Sciatic nerve (tissue), 2 donors: Measurements from ENCODE around the gene REEP6. TPM values are rescaled to one million over a fixed set of nuclear protein-coding genes. Genes with fewer than 3 reads are reported as not detected.

Experiments used
- ATAC-seq: fragments of 200-7000 bp; cut with Tn5 transposase; one replicate; pipeline ENCODE4 v1.9.1; 2020; ENCODE audit warnings: mild to moderate bottlenecking, moderate library complexity
- DNase-seq: peaks from one replicate; pipeline ENCODE4 v3.0.0-alpha.2; 2020; ENCODE audit warnings: low spot score
- intact Hi-C: fragments of 100-400 bp; cut with DNase I; formaldehyde crosslinking; loops from one replicate; pipeline ENCODE4 v1.14.2; 2022
- total RNA-seq: library from RNA; stranded (reverse); fragmentation: NEBNext Ultra II Directional; extraction: Animal tissue kit (Norgen Biotek cat#: 25700); gene quantifications from one replicate; pipeline ENCODE4 v1.2.1, GENCODE V29; 2021
- donor health status: DM: no; HTN: no; CAD: no.
- donor health status: DM: no; HTN: no; CAD: no.

Gene REEP6
- total RNA-seq = 3.9 TPM

DNA sequence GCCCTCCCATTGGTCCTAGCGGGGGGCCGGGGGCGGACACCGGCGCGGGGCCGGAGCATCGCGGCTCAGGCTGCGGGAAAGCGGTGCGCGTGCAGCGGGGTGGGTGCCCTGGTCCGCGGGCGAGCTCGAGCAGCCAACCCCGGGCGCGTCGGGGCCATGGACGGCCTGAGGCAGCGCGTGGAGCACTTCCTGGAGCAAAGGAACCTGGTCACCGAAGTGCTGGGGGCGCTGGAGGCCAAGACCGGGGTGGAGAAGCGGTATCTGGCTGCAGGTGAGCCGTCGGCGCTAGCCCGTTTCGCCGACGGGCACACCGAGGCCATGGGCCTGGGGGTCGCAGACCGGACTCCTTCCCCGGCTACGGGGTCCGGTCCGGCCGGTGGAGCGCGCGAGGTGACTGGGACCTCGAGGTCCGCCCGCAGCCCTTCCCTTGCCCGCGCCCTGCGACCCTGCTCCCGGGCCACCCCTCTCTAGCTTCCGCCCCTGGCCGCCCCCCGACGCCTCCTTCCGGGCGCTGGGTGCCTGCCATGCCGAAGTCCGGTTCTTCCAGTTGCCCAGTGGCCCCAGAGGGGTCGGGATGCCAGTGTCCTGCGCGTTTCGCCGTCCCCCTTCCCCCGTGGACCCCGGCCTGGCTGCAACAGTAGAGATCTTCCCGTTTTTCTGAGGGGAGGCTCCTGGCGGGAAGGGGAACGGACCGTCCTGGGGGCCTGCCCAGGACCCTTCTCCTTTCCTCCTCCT is at the start of gene REEP6:
REEP6 (plus strand) TSS at position 68 of the 735 bp plus-strand sequence; CDS start at position 157, 89 bp downstream.
- intact Hi-C loops = no loop called here
- DNase-seq (peak; percentile 70), ATAC-seq (no peak)

DNA sequence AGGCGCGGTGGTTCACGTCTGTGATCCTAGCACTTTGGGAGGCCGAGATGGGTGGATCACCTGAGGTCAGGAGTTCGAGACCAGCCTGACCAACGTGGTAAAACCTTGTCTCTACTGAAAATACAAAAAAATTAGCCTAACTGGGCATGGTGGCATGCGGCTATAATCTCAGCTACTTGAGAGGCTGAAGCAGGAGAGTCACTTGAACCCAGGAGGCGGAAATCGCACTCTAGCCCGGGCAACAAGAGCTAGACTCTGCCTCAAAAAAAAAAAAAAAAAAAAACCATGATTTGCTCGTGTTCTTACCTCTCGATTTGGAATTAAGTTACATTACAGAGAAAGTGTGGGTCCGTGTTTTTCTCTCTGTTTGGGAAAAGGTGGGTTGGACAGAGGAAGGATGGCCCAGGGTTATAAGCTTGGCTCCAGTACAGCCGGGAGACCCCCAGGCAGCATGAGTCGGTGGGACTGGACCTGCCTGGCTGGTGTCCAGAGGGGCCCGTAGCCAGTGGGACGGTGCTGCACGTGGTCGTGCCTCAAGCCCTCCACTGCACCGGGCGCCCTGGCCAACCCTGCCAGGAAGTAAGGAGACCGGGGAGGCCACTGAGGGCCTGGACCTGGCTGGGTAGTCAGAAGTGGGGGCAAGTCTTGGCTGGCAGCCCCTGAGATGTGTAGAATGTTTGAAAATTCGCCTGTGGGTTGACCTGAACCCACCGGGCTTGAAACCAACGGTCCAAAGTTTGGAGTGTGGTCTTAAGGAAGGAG is 49.1 kb upstream of the REEP6 start:
- intact Hi-C loops = no loop called here
- DNase-seq (no peak), ATAC-seq (no peak)

DNA sequence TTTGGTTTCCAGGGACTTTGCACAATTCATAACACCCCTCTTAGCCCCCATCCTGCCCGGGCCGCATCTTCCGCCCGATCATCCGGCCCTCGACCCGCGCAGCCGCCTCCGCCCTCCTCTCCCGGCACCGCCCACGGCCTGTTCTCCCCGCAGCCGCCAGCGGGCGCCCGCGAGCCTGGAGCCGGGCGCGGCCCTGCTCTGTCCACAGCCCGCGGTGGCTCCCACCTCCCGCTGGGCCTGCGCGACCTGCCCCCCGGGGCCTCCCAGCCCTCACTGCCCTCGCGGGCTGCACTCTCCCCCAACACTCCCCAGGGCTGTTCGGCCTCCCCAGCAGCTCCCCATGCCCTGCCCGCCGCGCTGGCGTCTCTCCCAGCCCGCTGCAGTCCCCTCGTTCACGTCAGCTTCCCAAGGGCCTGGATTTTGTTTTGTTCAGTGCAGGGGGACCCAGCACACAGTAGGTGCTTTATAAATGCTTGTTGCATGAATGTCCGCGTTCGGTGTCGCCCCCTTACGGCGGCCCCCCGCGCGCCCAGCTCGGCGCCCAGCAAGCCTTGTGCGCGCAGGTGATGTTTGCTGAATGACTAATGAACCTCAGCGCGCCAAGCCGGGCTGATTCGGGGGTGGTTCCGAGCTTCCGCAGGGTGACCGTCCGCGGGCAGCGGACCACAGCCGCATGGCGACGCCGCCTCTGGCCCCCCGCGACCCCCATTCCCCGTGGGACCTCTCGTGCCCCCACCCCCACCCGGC is 45.6 kb upstream of the REEP6 start:
- intact Hi-C loops = no loop called here
- ATAC-seq = peak; percentile 79
- peak; percentile 82 for DNase-seq

DNA sequence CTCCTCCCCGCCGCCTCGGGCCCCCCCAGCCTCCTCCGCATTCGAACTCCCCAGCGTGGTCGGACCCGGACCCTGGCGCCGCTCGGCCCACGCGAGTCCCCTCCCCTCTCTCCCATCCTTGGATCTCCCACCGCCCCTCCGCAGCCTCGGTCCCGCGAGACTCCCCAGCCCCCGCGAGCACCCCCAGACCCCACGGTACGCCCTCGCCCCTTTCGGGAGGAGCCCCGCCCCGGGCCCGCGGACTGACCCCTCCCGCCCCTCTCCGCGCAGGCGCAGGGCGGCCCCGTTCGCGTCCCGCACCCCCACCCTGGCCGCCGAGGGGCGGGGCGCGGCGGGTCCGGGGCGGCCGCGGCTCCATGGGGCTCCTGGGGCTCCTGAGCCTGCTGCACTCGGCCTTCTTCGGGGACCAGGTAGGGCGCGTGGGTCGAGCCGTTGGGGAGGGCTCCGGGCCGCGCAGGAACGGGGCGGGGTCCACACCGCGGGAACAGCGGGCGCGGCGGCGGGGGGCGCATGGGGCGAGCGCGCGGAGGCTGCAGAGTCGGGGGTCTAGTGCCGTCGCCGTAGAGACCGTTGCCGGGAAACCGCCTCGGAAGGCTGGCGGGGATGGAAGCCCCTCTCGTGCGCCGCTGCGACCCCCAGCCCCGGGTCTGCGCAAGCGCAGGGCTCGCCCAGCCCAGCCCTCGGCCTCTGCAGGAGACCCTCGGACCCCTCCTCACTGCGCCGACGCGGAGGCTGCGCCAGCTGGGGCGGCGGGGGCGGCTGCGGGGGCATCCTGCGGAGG is 44.9 kb upstream of the REEP6 start:
- intact Hi-C loops = no loop called here
- DNase-seq (no peak), ATAC-seq (no peak)

DNA sequence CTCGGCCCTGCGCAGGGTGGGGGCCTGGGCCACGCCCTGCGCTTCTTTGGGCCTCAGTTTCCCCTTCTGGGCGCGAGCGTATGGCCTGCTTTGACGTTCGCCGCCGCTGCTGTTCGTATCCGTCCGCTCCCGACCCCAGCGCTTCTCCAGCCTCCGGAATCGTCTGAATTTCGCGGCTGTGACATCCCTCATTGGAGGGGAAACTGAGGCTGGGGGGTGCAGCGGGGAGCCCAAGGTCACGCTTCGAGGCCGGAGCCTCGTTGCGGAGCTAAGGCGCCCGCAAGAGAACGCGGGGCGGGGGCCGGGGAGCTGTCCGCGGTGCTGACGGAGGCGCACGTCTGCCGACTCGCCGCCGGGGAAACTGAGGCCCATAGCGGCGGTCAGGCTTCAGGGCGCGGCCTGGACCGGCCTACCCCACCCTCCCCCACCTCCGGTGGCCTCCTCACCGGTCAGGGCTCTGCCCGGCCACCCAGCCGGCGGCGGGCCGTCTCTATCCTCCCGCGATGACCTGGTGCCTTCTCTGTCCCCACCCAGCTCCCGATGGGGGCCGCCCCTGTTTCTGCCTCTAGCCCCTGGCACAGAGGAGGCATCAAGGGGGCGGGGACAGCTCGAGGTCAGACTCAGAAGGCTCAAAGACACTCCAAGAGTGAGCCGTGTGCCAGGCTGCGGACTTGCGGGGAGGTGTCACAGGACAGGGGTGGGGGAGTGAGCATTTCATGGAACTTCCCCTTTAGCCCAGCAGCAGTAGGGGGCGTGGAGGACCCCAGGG is 44.1 kb upstream of the REEP6 start:
- DNase-seq = no peak
- ATAC-seq = no peak
- intact Hi-C loops = no loop called here

DNA sequence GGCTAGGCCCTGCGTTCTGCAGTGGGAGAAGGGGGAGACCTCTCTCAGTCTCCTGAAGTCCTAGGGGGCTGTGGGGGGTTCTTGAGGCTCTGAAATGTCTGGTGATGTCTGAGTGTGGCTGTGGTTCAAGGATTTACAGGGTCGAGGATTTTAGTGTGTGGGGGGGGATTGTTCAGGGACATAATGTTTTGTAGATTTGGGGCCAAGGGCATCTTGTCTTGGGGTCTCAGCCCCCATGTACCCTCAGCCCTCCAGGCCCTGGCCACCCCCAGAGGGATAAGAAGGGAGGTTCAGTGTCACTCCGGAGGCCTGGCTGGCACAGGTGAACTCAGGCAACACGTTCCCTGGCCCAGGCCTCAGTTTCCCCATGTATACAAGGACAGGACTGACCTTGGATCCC is 43.5 kb upstream of the REEP6 start:
- ATAC-seq = no peak
- intact Hi-C loops = no loop called here
- no peak for DNase-seq

DNA sequence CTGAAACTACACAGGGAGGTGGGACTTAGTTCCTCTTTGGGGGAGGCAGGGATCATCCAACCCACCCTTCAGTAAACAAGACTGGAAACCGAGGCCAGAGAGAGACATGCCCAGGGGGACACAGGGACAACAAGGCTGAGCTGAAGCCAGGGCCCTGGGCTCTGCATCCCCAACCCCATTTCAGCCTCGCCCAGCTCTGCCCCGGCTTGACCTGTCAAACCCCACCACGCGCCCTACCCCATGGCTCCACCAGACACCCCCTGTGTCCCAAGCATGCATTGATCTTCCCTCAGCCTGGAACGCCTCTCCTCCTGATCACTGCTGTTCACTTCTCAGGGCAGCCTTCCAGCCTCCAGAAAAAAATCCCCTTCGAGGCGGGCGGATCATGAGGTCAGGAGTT is 43.0 kb upstream of the REEP6 start:
- intact Hi-C loops = no loop called here
- ATAC-seq (no peak), DNase-seq (no peak)

DNA sequence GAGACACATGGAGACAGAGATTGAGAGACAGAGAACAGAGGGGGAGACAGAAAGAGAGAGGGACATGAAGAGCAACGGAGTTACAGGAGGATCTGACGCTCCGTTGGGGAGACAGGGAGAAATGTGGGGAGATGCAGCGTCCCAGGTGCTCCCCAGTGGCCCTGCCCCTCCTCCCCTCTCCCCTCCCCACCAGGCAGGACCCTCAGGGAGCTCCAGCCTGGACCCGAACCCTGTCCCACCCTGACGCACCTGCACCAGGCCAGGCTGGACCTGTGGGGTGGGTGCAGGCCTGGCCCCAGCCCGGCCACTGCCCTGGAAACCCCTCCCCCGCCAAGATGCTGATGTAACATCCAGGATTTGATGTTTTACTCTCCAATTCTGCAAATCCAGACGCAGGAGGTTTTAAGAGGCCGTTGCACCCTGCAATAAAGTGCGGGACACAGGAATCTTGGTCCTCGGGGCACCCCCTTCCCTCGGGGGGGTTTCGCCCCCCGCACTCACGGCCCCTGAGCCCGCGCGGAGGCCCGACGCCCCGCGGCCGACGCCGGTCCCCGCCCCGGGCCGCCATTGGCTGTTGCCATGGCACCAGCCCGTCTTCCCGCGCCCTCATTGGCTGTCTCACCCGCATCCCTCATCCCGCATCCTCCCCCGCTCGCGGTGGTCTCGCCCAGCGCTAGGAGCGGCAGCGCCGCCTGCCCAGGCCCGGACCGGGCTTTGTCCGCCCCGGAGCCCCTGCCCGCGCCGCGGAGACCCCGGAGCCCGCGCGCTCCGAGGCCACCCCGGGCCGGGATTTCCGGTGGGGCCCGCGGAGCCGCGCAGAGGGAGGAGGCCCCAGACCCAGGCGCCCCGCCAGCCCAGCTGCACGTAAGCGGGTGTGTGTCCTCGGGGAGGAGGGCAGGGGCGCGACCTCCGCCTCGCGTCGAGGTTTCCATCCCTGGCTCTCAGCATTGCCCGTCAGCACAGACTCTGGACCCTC is 41.2 kb upstream of the REEP6 start, which contains the start of gene APC2:
APC2 (plus strand) TSS at position 655 of the 976 bp plus-strand sequence. CDS start 2,881 bp downstream, outside the sequence.
- DNase-seq = no peak
- no peak for ATAC-seq
- intact Hi-C loops = no loop called here

DNA sequence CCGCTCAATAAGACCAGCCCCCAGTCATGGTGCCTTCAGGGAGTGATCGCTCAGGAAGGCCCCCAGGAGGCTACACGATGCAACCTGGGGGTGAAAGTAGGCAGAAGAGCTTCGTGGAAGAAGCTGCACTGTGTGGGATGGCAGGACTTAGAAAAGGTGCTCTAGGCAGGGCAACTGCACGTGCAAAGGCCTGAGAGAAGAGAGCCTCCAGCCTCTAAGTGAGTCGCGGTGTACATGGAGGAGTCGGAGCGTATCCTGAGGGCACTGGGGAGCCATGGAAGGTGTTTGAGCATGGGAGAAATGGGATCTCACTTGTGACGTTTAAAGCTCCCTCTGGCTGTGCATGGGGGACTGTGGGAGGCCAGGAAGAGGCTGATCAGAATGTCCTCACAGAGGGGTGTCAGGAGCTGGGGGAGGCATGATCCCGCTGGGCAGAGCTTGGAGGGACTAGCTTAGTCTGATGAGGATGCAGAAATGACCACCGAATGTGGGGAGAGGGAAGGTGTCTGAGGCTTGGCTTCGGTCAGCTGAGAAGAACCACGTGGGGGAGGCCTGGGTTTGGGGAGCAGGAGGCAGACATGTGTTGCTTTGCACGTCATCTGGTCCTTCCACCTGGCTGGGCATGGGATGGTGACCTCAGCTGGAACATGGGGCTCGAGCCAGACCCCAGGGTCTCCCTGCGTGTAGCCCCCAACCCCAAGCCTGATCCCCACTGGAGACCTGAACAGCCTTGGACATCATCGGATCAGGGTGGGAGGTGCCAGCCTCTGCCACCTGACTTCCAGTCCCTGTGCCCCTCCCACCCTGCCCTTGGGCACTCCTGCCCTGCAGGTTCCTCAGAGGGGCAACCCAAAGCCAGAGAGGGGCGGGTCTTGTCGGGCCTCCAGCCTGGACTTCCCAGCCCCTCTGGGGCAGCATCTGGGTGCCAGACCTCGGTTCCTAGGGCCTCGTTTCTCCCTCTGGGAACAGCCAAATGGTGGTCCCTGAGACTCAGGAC is 39.9 kb upstream of the REEP6 start:
- intact Hi-C loops = no loop called here
- DNase-seq = no peak
- no peak for ATAC-seq

DNA sequence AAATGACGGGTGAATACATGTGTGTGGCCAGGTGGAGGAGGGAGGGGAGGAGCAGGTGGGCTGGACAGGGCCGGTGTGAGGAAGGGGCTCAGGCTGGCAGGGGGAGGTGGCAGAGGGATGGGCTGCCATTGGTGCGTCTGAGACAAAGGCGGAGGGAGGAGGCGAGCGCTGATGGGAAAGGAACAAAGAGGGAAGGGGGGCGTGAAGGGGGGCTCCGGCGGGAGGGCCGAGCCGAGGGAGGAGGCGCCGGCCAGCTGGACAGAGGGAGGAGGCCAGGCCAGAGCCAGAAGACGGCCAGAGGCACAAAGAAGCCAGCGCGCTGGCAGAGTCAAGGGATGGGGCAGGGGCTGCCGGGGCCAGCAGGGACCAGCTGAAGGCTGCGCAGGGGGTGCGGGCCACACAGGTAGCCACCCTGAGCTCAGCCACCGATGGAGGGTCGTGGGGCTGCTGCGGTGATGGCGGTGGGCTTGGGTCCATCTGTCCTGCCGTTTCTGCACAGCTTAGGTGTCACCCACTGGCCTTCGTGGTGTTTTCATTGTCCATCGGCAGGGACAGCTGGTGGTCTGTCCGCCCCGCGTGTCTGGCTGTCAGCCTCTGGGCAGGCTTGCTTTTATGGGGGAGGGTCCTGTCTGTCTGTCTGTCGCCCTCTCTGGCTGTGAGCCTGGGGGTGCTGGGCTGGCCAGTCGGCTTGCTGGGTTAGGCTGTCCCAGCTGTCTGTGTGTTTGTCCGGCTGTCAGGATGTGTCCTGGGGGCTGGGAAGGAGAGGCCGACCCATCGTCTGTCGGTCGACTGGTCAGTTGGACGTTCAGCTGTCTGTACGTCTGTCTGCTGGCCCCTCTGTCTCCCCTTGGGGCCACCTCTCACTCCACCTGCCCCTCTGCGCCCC is 38.8 kb upstream of the REEP6 start:
- intact Hi-C loops = no loop called here
- no peak for DNase-seq
- no peak for ATAC-seq

DNA sequence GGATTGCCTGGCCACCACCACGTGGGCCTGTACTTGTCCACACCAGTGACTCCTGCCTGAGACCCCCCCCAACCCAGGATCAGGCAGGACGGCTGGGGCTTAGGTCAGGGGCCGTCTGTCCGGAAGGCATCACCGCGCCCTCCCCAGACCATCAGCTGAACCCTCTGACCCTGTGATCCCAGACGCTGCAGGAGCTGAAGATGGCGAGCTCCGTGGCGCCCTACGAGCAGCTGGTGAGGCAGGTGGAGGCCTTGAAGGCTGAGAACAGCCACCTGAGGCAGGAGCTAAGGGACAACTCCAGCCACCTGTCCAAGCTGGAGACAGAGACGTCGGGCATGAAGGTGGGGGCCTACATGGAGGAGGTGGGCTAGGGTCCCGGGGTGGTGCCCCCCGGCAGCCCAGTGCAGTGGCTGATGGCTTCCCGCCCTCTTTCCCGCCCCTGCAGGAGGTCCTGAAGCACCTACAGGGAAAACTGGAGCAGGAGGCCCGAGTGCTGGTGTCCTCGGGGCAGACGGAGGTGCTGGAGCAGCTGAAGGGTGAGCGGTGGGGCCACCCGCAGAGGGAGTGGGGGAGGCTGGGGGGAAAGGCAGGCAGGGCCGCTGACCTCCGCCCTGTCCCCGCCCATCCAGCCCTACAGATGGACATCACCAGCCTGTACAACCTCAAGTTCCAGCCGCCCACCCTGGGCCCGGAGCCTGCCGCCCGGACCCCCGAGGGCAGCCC is 38.0 kb upstream of the REEP6 start:
- intact Hi-C loops = no loop called here
- no peak for DNase-seq
- ATAC-seq = peak; percentile 4

DNA sequence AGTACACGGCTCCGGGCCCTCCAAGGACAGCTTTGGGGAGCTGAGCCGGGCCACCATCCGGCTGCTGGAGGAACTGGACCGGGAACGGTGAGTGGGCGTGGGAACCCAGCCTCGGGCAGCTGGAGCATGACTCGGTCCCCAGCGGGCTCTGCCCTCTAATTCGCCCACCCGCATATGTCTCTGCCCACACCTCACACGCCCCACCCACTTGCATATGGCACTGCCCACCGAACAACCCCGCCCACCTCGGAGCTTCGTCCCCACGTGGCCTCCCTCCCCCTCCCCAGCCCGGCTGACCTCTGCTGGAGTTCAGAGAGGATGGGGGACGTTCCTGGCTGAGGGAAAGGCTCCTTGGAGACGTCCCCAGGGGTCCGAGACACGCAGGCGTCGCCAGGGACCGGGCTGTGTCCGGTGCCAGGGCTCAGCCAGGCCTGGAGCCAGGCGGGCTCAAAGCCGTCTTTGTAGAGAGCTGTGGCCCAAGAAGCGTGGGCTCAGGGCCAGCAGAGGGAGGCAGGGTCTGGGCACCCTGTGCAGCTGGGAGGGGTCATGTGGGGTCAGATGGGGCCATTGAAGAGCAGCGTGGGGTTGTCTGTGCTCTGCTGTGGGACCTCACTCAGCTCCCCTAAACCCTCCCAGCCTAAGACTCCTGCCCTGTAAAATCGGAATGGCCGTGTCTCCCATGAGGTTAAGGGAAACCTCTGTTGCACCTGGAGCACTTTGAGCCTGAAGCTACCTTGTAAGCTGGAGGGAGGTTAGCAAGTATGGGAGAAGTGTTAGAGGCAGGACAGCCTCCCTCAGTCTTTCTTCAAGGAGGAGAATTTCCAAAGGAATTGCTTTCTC is 37.2 kb upstream of the REEP6 start:
- DNase-seq (peak; percentile 82), ATAC-seq (peak; percentile 77)
- intact Hi-C loops = no loop called here

DNA sequence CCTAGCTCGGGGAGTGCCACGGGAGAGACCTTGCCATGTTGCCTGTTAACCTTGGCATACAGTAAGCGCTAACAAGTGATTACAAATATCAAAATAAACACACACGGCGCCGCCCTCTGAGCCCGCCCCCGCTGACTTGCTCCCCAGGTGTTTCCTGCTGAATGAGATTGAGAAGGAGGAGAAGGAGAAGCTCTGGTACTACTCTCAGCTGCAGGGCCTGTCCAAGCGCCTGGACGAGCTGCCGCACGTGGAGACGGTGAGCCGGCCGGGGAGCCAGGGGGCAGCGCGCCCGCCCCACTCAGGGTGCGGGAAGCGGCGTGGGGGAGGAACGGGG is 36.0 kb upstream of the REEP6 start:
- no peak for ATAC-seq
- DNase-seq = no peak
- intact Hi-C loops = no loop called here
